Measurements from ENCODE around the gene DHX8. TPM values are rescaled to one million over a fixed set of nuclear protein-coding genes. Genes with fewer than 3 reads are reported as not detected.
A peak's percentile ranks its signal among the peaks of the same experiment; 100 is the strongest.
"Not testable (repeated sequence)": the region's sequence is repeated elsewhere in the genome, so short reads cannot be mapped to it uniquely, and the experiment has no call there.

DHX8 gene
- total RNA-seq, 1 donor from 2014 or later: 24.7 TPM

GRCh38 chr17:43456029-43456428, 27.7 kb upstream of the DHX8 start:
- no peaks in the 10 kb centered on the region for H3K27me3 ChIP-seq (ENCODE audit: control insufficient read depth, insufficient read depth, low read length)
- no peak overlapping the region for H3K4me3 ChIP-seq (ENCODE audit: low read depth, low read length)
- no peak for DNase-seq (ENCODE audit: low read depth)
- FAIRE-seq: no peak
- TF ChIP-seq CTCF (IDR thresholded peaks at IDR 0.05; ENCODE audit: insufficient read depth, low read length, severe bottlenecking): no peak
- no peaks in the 10 kb centered on the region for H3K36me3 ChIP-seq (ENCODE audit: control insufficient read depth, insufficient read depth, low read length)

- peak; percentile 33 for DNase-seq (ENCODE audit: low read depth)
- FAIRE-seq: no peak
These were observed 27.0 kb upstream of the DHX8 start for GRCh38 chr17:43456661-43457361.

GRCh38 chr17:43457362-43457692, 26.4 kb upstream of the DHX8 start:
- no peak for TF ChIP-seq CTCF (IDR thresholded peaks at IDR 0.05; ENCODE audit: insufficient read depth, low read length, severe bottlenecking)
- H3K4me3 ChIP-seq (ENCODE audit: low read depth, low read length): no peak overlapping the region
- H3K27me3 ChIP-seq (ENCODE audit: control insufficient read depth, insufficient read depth, low read length): no peaks in the 10 kb centered on the region
- H3K36me3 ChIP-seq (ENCODE audit: control insufficient read depth, insufficient read depth, low read length): no peaks in the 10 kb centered on the region
- no peak for FAIRE-seq
- no peak for DNase-seq (ENCODE audit: low read depth)

More at GRCh38 chr17:43456661-43457361, 27.0 kb upstream of the DHX8 start:
- TF ChIP-seq CTCF (IDR thresholded peaks at IDR 0.05; ENCODE audit: insufficient read depth, low read length, severe bottlenecking): no peak
- H3K4me3 ChIP-seq (ENCODE audit: low read depth, low read length): no peak overlapping the region
- H3K36me3 ChIP-seq (ENCODE audit: control insufficient read depth, insufficient read depth, low read length): no peaks in the 10 kb centered on the region
- H3K27me3 ChIP-seq (ENCODE audit: control insufficient read depth, insufficient read depth, low read length): no peaks in the 10 kb centered on the region

GRCh38 chr17:43459878-43460277, 23.9 kb upstream of the DHX8 start:
- FAIRE-seq; H3K4me3 ChIP-seq (ENCODE audit: low read depth, low read length); DNase-seq (ENCODE audit: low read depth); H3K27me3 ChIP-seq (ENCODE audit: control insufficient read depth, insufficient read depth, low read length); H3K36me3 ChIP-seq (ENCODE audit: control insufficient read depth, insufficient read depth, low read length): not testable (repeated sequence)

- DNase-seq (ENCODE audit: low read depth) (no peak), FAIRE-seq (no peak)
- Histone ChIP-seq H3K27me3 (ENCODE audit: control insufficient read depth, insufficient read depth, low read length) (no peaks in the 10 kb centered on the region), H3K36me3 (ENCODE audit: control insufficient read depth, insufficient read depth, low read length) (no peaks in the 10 kb centered on the region), H3K4me3 (ENCODE audit: low read depth, low read length) (no peak overlapping the region)
- no peak for TF ChIP-seq CTCF (IDR thresholded peaks at IDR 0.05; ENCODE audit: insufficient read depth, low read length, severe bottlenecking)
These were observed 22.6 kb upstream of the DHX8 start for GRCh38 chr17:43461185-43461584.

GRCh38 chr17:43462569-43462968, 21.2 kb upstream of the DHX8 start:
- H3K4me3 ChIP-seq (ENCODE audit: low read depth, low read length); DNase-seq (ENCODE audit: low read depth); H3K36me3 ChIP-seq (ENCODE audit: control insufficient read depth, insufficient read depth, low read length); FAIRE-seq; H3K27me3 ChIP-seq (ENCODE audit: control insufficient read depth, insufficient read depth, low read length): not testable (repeated sequence)

GRCh38 chr17:43463241-43463640, 20.5 kb upstream of the DHX8 start:
- no peak for DNase-seq (ENCODE audit: low read depth)
- no peak for TF ChIP-seq CTCF (IDR thresholded peaks at IDR 0.05; ENCODE audit: insufficient read depth, low read length, severe bottlenecking)
- Histone ChIP-seq H3K36me3 (ENCODE audit: control insufficient read depth, insufficient read depth, low read length) (no peaks in the 10 kb centered on the region), H3K4me3 (ENCODE audit: low read depth, low read length) (no peak overlapping the region), H3K27me3 (ENCODE audit: control insufficient read depth, insufficient read depth, low read length) (no peaks in the 10 kb centered on the region)
- FAIRE-seq: no peak

Data from bronchial epithelial cell (primary cell).